ENCODE data around the gene HSD17B12. TPM values are rescaled to one million over a fixed set of nuclear protein-coding genes. Genes with fewer than 3 reads are reported as not detected.

The HSD17B12 gene
- total RNA-seq, 1 experiment from 2014 or later, result 106 TPM

DNA sequence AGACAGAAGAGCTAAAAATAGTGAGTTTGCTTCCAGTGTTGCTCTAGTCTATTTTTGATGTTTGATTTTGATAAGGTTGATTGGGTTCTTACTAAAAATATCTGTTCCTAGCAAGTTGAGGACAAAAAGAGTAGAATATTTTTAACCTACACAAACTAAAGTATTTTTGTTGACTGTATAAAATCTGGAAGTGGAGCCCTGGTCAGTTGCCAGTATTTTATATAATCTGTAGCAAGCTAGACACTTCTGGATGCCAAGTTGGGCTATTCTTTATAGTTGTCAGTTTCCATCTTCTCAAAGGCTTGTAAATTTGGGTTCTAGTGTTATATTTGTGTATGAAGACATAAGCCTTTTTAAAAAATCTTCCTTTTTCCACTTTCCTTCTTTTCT lies 56.7 kb downstream of the HSD17B12 start:
- in situ Hi-C loops (cut with HindIII; ENCODE audit: low pct_unique_long_range_greater_than_20kb, low sequenced_read_pairs), result no loop called here
- no peak for DNase-seq (ENCODE audit: low read depth, low spot score)
- intact Hi-C loops (cut with micrococcal nuclease; ENCODE audit: unreplicated experiment), result no loop called here
- Histone ChIP-seq H3K27ac (ENCODE audit: low read length) (no peak overlapping the region), H3K4me3 (ENCODE audit: low read depth in 2 of 2, low read length in 2 of 2) (no peak overlapping the region), H3K36me3 (ENCODE audit: control insufficient read depth, insufficient read depth, low read length) (no peaks in the 10 kb centered on the region), H3K4me1 (ENCODE audit: control insufficient read depth, insufficient read depth, low read length) (peaks cover 10% of the 10 kb centered on the region), H3K9me3 (ENCODE audit: control insufficient read depth, insufficient read depth, low read depth, low read length) (no peaks in the 10 kb centered on the region), H3K27me3 (ENCODE audit: control insufficient read depth, insufficient read depth, low read length) (no peaks in the 10 kb centered on the region)
- TF ChIP-seq SIN3A (IDR thresholded peaks at IDR 0.05; ENCODE audit: borderline replicate concordance, insufficient read depth, low read depth, low read length) (no peak), POLR2AphosphoS5 (IDR thresholded peaks at IDR 0.05; ENCODE audit: low read depth, low read length) (no peak), TCF7L2 (IDR thresholded peaks at IDR 0.05; ENCODE audit: low read depth, low read length) (no peak)
- TF ChIP-seq, protein P1, sequence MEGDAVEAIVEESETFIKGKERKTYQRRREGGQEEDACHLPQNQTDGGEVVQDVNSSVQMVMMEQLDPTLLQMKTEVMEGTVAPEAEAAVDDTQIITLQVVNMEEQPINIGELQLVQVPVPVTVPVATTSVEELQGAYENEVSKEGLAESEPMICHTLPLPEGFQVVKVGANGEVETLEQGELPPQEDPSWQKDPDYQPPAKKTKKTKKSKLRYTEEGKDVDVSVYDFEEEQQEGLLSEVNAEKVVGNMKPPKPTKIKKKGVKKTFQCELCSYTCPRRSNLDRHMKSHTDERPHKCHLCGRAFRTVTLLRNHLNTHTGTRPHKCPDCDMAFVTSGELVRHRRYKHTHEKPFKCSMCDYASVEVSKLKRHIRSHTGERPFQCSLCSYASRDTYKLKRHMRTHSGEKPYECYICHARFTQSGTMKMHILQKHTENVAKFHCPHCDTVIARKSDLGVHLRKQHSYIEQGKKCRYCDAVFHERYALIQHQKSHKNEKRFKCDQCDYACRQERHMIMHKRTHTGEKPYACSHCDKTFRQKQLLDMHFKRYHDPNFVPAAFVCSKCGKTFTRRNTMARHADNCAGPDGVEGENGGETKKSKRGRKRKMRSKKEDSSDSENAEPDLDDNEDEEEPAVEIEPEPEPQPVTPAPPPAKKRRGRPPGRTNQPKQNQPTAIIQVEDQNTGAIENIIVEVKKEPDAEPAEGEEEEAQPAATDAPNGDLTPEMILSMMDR (IDR thresholded peaks at IDR 0.05), result no peak
- TF ChIP-seq, protein P2, sequence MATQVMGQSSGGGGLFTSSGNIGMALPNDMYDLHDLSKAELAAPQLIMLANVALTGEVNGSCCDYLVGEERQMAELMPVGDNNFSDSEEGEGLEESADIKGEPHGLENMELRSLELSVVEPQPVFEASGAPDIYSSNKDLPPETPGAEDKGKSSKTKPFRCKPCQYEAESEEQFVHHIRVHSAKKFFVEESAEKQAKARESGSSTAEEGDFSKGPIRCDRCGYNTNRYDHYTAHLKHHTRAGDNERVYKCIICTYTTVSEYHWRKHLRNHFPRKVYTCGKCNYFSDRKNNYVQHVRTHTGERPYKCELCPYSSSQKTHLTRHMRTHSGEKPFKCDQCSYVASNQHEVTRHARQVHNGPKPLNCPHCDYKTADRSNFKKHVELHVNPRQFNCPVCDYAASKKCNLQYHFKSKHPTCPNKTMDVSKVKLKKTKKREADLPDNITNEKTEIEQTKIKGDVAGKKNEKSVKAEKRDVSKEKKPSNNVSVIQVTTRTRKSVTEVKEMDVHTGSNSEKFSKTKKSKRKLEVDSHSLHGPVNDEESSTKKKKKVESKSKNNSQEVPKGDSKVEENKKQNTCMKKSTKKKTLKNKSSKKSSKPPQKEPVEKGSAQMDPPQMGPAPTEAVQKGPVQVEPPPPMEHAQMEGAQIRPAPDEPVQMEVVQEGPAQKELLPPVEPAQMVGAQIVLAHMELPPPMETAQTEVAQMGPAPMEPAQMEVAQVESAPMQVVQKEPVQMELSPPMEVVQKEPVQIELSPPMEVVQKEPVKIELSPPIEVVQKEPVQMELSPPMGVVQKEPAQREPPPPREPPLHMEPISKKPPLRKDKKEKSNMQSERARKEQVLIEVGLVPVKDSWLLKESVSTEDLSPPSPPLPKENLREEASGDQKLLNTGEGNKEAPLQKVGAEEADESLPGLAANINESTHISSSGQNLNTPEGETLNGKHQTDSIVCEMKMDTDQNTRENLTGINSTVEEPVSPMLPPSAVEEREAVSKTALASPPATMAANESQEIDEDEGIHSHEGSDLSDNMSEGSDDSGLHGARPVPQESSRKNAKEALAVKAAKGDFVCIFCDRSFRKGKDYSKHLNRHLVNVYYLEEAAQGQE (IDR thresholded peaks at IDR 0.05; ENCODE audit: insufficient read depth in 1 of 2, low read depth in 2 of 2, low read length in 1 of 2), result no peak
- CTCF ChIA-PET, result no interaction called here
- ATAC-seq, result no peak
- TSS peak; percentile 25 for BruUV-seq (replicated peaks)
- POLR2A ChIA-PET, result interaction anchor here (0.7 kb wide), 1 partner anchor 1097 kb away, joined by 4 read pairs; no protein-coding TSS in a partner anchor

GRCh38 chr11:43738600-43739409 lies 58.3 kb downstream of the HSD17B12 start:
- no TSS peak for BruUV-seq (replicated peaks)
- no peak for ATAC-seq
- ChIA-PET CTCF (no interaction called here), POLR2A (no interaction called here)
- no peaks in the 10 kb centered on the region for H3K27me3 ChIP-seq (ENCODE audit: control insufficient read depth, insufficient read depth, low read length)
- no peak for DNase-seq (ENCODE audit: low read depth, low spot score)
- H3K4me3 ChIP-seq (ENCODE audit: low read depth in 2 of 2, low read length in 2 of 2), result no peak overlapping the region
- H3K36me3 ChIP-seq (ENCODE audit: control insufficient read depth, insufficient read depth, low read length), result no peaks in the 10 kb centered on the region
- H3K4me1 ChIP-seq (ENCODE audit: control insufficient read depth, insufficient read depth, low read length), result peaks cover 10% of the 10 kb centered on the region
- no peaks in the 10 kb centered on the region for H3K9me3 ChIP-seq (ENCODE audit: control insufficient read depth, insufficient read depth, low read depth, low read length)
- TF ChIP-seq, protein P2 (IDR thresholded peaks at IDR 0.05; ENCODE audit: insufficient read depth in 1 of 2, low read depth in 2 of 2, low read length in 1 of 2), result no peak
- TF ChIP-seq POLR2AphosphoS5 (IDR thresholded peaks at IDR 0.05; ENCODE audit: low read depth, low read length), result no peak
- TF ChIP-seq TCF7L2 (IDR thresholded peaks at IDR 0.05; ENCODE audit: low read depth, low read length), result no peak
- TF ChIP-seq SIN3A (IDR thresholded peaks at IDR 0.05; ENCODE audit: borderline replicate concordance, insufficient read depth, low read depth, low read length), result no peak
- TF ChIP-seq, protein P1 (IDR thresholded peaks at IDR 0.05), result no peak
- intact Hi-C loops (cut with micrococcal nuclease; ENCODE audit: unreplicated experiment) (no loop called here), in situ Hi-C loops (cut with HindIII; ENCODE audit: low pct_unique_long_range_greater_than_20kb, low sequenced_read_pairs) (no loop called here)
- 0 out of 2 replicates have a peak overlapping the region, but pooled peaks have one; percentile 7 for H3K27ac ChIP-seq (ENCODE audit: low read length)

All from Panc1 (cell line).